Stimulated activated CD4-positive, alpha-beta T cell treated with anti-CD3 and anti-CD28 coated beads, Interleukin-12 subunit alpha, Interleukin-12 subunit beta, amount 100 ng/mL, for 24 hours (primary cell): ENCODE data around the gene DNAJC1.

Source experiments
- DNase-seq, 2 experiments: peaks; one replicate each; pipeline ENCODE4 v3.0.0-alpha.2; 2020; ENCODE audit warnings: low read depth in 2 of 2

The DNAJC1 gene

DNA sequence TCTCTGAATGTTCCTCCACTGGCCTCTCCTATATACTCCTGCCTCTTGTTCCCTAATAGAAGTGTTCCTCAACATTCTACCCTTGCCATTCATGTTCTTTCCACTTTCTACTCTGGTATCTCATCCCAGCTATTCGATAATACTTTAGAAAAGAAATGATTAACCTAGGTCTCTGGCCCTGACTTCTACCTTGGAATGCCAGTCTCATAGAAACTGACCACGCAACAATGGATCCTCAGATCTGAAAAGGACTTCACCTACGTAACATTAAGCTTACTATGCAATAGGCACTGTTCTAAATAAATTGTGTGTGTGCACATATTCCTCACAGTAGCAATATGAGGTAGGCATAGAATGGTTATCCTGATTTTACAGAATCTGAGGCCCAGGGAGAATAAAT is 234.5 kb downstream of the DNAJC1 start:
- DNase-seq = no peak

DNA sequence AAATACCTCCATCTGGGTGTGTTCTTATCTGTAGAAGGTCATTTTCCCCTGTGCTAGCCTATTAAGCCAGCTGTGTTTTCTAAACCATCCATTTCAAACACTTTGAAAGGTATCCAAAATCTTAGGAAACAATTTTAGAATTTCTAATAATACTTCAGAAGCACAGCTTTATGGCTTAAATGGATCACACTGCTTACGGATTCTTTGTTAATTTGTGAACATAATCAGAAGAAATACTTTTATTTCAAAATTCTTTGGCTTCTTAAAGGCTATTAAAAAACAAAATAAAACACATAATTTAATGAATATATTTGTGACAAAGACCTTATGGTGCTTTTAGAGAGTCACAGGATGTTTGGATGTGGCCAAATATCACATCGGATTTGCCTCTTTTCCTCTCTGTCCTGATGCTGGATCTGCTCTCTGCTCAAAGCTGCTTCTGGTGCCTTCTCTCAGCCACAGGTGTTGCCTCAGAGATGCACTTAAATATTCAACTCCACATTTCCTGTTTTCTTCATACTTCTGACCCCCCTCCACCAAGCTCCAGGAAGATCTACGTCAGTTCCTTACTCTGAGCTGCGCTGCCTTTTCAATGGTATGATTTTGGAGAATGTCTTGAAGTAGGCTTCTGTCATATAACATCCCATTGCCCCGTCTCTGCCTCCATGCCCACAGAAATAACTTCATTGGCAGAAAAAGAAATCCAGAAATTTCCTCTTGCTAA is 238.9 kb downstream of the DNAJC1 start:
- no peak for DNase-seq

GRCh38 chr10:21760332-21760731 is 243.2 kb downstream of the DNAJC1 start:
- DNase-seq = no peak

DNA sequence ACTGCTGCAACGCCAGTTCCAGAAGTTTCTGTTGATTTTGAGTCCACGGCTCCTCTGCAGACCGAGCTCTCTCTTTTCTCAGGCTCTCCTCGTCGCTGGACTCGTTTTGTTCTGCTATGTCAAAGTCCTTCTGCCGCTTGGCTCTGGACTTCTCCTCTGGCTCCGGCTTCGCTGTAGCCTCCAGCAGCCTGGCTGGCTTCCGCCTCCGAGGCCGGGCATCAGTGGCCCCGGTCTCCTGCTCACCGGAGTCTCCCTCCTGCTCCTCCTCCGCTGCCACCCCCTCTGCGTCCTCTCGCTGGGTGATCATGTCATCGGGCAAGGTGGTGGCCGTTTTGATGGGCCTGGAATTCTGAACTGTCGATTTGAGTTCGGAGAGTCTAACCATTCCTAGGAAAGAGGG is 244.3 kb downstream of the DNAJC1 start:
- DNase-seq = no peak

GRCh38 chr10:21758696-21759095 is 244.8 kb downstream of the DNAJC1 start:
- no peak for DNase-seq

DNA sequence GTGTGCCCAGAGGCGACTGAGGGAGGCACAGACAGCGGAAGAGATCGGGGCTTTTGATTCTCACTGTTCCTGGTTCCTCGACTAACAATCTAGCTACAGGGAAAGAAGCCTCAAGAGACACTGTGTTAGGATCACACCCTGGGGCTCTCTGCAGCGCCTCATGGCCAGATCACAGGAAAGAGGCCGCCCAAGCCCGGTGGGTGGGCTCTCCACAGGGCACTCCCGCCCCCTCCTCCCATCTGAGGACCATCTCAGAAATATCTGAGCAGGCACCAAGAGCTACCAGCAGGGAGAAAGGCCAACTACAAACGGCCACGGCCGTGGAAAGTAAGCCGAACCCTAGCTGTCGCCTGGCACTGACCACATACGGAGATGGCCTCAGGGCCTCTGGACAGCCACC is 245.3 kb downstream of the DNAJC1 start:
- no peak for DNase-seq

- DNase-seq = no peak
Observed at GRCh38 chr10:21757185-21757901, 246.2 kb downstream of the DNAJC1 start.

DNA sequence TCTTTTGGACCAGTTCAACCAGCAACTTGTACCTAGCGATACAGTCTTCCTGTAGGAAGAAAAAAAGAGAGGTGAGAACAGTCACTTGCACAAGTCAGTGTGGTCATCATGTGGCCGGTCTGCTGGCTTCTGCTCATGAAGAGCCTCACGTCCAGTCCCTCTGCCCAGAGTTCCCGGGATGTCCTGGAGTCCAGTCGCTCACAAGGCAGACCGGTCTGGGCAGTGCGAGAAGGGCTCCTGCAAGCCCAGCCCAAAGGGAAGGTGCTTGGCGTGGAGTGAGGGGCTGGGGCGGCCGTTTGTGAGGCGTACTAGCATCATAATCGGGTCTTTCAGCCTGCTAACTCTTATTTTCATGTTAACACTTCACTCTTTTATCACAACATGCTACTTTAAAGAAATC is 246.8 kb downstream of the DNAJC1 start:
- no peak for DNase-seq

- DNase-seq = no peak
Observed at GRCh38 chr10:21754410-21755011, 249.0 kb downstream of the DNAJC1 start.

DNA sequence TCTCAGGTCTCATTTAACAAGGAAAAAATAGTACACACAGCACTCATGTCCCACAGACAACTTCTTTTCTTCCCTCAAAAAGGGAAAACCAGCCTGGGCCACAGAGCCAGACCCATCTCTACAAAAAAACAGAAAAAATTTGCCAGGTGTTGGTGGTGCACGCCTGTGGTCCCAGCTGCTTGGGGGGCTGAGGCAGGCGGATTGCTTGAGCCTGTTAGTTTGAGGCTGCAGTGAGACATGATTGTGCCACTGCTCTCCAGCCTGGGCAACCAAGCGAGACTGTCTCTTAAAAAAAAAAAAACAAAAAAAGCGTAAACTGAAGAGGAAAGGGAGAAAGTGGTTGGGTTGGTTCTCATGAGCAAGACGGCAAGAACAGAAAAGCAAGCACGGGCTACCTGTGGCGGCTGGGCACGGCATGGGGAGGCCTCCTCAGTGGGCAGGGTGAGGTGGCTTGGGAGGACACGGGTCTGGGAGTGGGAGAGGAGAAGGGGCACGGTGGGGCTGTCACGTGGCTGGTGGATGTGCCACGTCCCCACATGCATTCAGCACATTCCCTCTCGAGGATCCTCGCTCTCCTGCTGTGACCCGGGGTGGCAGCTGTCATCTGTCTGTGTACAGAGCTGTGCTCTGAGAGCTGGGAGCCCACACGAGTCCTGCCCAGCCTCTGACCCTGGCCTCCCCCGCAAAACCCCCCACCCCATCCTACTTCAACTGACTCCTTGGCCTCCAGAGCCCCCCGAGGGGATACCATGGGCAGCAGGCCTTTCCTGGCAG is 249.8 kb downstream of the DNAJC1 start:
- no peak for DNase-seq

DNA sequence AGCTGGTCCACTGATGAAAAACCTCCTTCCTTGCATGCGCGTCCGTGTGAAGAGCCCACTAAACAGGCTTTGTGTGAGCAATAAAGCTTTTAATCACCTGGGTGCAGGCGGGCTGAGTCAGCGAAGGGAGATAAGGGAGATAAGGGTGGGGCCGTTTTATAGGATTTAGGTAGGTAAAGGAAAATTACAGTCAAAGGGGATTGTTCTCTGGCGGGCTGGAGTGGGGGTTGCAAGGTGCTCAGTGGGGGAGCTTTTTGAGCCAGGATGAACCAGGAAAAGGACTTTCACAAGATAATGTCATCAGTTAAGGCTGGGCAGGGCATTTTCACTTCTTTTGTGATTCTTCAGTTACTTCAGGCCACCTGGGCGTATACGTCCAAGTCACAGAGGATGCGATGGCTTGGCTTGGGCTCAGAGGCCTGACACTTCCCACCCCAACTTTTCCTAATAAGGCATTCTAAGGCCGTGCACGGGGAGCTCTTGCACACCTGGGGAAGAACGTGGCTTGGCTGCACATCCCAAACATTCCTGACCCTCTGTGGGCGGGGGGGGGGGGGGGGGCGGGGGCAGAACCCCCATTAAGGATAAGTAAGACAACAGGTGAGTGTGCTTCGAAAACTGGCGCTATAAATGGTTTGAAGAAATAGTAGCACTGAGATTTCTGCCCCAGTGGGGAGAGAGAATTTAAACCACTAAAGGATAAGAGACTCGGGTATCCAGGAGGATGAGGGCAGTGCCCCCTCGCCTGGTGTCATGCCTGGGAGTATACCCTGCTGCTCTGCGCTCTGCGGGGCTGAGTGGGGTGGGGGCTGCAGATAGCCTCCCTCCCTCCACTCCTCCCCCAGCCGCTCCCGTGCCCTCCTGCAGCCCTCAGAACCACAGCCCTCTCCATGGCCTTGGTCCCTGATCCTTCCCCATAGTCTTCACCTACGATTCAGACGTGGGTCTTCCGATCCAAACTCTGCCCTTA is 251.9 kb downstream of the DNAJC1 start:
- no peak for DNase-seq

DNA sequence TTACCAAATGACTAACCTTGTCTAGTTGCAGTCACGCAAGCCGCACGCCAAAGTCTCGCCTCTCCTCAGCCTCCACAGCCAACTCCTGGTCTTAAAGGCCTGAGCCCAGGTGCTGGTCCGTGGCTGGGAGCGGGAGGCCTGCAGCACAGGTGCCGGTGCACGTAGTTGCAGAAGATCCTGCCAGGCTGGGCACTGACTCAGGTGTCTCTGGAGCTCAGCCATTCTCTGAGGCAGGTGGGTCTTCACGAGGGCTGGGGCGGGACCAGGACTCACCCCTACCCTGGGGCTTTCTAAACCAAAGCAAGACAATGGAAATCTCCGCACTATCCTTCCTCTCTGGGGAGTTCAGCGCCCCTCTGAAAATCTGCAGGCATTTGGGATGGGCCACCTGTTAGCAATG is 253.1 kb downstream of the DNAJC1 start:
- DNase-seq = no peak

GRCh38 chr10:21749788-21750187 is 253.7 kb downstream of the DNAJC1 start:
- DNase-seq = no peak

DNA sequence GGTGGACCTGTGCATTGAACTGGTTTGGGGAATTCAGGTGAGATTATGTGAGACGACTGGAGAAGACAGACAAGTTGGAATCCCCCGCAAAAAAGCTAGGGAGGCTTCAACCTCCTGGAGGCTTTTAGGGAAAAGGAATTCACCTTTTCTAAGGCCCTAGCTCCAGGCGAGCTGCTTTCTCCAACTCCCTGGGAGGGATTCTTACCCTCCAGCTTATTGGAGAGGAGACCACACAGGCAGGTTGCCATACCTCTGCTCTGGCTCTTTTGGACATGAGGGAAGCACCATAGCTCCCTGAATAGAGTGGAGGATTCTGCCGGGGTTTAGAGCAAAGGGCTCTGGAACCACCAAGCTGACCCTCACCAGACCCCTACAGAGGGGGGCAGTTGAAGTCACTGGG is 255.7 kb downstream of the DNAJC1 start:
- no peak for DNase-seq

DNA sequence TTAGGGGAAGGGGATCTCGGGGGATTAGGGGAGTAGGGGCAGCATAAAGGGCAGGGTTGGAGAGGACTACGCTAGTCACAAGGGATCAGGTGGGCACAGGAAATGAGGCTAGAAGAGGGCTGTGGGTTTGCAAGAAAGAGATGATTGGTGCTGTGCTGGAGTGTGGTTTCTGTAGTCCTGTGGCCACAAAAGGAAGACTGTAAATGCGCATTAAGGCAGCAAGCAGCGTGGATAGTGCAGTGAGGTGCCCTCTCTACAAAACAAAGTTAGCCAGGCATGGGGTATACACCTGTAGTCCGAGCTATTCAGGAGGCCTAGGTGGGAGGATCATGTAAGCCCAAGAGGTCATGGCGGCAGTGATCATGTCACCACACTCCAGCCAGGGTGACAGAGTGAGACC is 257.4 kb downstream of the DNAJC1 start:
- no peak for DNase-seq

GRCh38 chr10:21744223-21744622 is 259.3 kb downstream of the DNAJC1 start:
- no peak for DNase-seq

DNA sequence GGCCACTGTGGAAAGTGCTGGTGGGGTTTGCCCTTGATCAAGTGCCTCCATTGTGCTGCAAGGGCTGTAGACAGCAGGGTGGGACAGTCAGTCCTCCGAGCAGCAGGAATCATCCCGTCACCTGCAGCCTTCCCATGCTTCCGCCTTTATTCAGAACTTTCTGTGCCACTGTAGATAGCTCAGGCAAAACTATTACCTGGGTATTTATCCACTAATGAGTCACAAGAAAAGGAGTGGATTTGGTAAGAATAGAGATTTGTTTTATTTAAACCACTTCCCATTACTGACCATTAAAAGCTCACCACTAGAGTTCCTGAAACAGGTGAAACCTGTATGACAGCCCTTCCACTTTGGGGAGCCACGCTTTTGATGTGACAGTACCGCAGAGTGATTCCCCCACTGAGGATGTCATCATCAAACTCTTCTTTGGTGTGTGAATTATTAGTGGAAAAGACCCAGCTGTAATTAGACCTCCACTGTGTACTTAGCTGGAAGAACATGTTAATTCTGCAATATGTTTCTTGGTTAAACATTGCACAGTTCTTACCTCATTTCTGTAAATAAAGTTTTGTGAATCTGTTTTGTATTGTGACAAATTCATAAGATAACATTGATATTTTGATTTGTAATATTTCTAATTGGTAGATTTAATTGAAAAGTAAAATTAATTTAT is 260.7 kb downstream of the DNAJC1 start:
- DNase-seq = no peak

DNA sequence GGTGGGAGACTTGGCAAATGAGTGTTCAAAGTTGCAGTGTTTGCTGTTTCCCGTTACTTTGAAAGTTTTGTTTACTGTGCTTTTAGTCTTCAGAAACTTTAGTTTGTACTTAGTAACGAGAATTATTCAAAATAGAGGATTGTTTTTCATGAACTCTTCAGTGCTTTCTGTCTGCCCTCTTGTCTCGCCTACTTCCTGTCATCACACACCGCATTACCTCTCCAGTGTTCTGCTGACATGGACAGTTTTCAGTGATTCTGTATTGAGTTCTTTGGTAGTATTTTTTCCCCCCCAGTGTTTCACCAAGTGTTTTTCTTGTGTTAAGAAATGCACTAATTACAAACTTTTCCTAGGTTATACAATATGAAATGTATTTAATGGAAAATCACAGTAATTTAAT is 262.5 kb downstream of the DNAJC1 start:
- no peak for DNase-seq

DNA sequence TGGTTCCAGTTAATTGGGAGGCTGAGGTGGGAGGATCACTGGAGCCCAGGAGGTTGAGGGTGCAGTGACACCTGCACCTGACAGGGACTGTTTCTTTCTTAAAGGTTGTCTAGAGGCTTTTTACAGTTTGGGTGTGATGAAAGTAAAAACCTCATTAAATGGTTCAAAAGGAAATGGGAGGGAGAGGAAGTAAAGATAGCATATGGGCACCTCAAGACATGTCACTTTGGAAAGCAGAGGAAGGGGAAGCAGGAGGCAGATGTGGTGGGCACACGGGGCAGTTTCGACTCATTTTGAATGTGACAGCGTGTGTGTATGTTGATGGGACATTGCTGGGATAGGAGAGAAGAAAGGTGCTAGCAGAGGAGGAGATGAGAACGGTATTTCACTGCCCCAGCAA is 266.4 kb downstream of the DNAJC1 start:
- DNase-seq = no peak

GRCh38 chr10:21733710-21734109 is 269.8 kb downstream of the DNAJC1 start:
- DNase-seq = no peak
